Epithelial cell of proximal tubule (primary cell): ENCODE results near the gene CD52. TPM values are rescaled to one million over a fixed set of nuclear protein-coding genes. Genes with fewer than 3 reads are reported as not detected.

Experiments used
- DNase-seq: peaks from one replicate; pipeline ENCODE4 v3.0.0-alpha.2; 2011; ENCODE audit warnings: low read depth
- H3K4me3 ChIP-seq: 2 replicates; pipeline ENCODE4 v1.5.1; 2011; ENCODE audit warnings: low read depth, mild to moderate bottlenecking, low read length
- total RNA-seq: library from RNA; depleted of rRNA; stranded (reverse); fragments of >200 nt; gene quantifications from 2 replicates; pipeline ENCODE4 v1.2.3, GENCODE V29; 2015
- TF ChIP-seq, protein P1 (sequence below): conservative IDR thresholded peaks from 2 replicates; pipeline ENCODE4 v1.5.1; 2012; ENCODE audit warnings: low read depth, mild to moderate bottlenecking, low read length

CD52 gene
- total RNA-seq, 1 donor from 2014 or later: not detected

- no peak for DNase-seq
- H3K4me3 ChIP-seq: no peak overlapping the region
- TF ChIP-seq, protein P1, sequence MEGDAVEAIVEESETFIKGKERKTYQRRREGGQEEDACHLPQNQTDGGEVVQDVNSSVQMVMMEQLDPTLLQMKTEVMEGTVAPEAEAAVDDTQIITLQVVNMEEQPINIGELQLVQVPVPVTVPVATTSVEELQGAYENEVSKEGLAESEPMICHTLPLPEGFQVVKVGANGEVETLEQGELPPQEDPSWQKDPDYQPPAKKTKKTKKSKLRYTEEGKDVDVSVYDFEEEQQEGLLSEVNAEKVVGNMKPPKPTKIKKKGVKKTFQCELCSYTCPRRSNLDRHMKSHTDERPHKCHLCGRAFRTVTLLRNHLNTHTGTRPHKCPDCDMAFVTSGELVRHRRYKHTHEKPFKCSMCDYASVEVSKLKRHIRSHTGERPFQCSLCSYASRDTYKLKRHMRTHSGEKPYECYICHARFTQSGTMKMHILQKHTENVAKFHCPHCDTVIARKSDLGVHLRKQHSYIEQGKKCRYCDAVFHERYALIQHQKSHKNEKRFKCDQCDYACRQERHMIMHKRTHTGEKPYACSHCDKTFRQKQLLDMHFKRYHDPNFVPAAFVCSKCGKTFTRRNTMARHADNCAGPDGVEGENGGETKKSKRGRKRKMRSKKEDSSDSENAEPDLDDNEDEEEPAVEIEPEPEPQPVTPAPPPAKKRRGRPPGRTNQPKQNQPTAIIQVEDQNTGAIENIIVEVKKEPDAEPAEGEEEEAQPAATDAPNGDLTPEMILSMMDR: no peak
Measured at GRCh38 chr1:26349877-26350244, 32.1 kb downstream of the CD52 start.

- no peak for DNase-seq
- TF ChIP-seq, protein P1: no peak
- no peak overlapping the region for H3K4me3 ChIP-seq
Measured at GRCh38 chr1:26350343-26350700, 32.6 kb downstream of the CD52 start.

- no peak overlapping the region for H3K4me3 ChIP-seq
- TF ChIP-seq, protein P1: no peak
- no peak for DNase-seq
Measured at GRCh38 chr1:26350701-26351589, 33.2 kb downstream of the CD52 start.

GRCh38 chr1:26351590-26352337 is 34.0 kb downstream of the CD52 start:
- no peak overlapping the region for H3K4me3 ChIP-seq
- no peak for DNase-seq
- TF ChIP-seq, protein P1: no peak

- no peak overlapping the region for H3K4me3 ChIP-seq
- no peak for DNase-seq
Measured at GRCh38 chr1:26352338-26352679, 34.6 kb downstream of the CD52 start.

GRCh38 chr1:26353210-26353859 is 35.6 kb downstream of the CD52 start:
- H3K4me3 ChIP-seq: no peak overlapping the region
- DNase-seq: no peak
- TF ChIP-seq, protein P1: no peak

More at GRCh38 chr1:26352338-26352679, 34.6 kb downstream of the CD52 start:
- TF ChIP-seq, protein P1: no peak
